HG02571 (cell line): ENCODE measurements around the gene DOLPP1.

Source experiments
- ATAC-seq: cut with Tn5 transposase; IDR thresholded peaks from one replicate; pipeline ENCODE4 v1.9.1; 2021; ENCODE audit warnings: mild to moderate bottlenecking, moderate library complexity; ENCODE audit not compliant: unreplicated experiment

The DOLPP1 gene

GRCh38 chr9:129093602-129094386, 12.9 kb downstream of the DOLPP1 start:
- no peak for ATAC-seq

GRCh38 chr9:129094387-129095169, 13.7 kb downstream of the DOLPP1 start:
- no peak for ATAC-seq

- ATAC-seq, result no peak
These were observed 14.3 kb downstream of the DOLPP1 start for GRCh38 chr9:129095170-129095667.

GRCh38 chr9:129095908-129096307, 15.0 kb downstream of the DOLPP1 start:
- no peak for ATAC-seq

GRCh38 chr9:129097671-129098306, 16.9 kb downstream of the DOLPP1 start:
- no peak for ATAC-seq

- no peak for ATAC-seq
These were observed 17.4 kb downstream of the DOLPP1 start for GRCh38 chr9:129098328-129098727.

GRCh38 chr9:129100383-129101169, 19.7 kb downstream of the DOLPP1 start:
- ATAC-seq, result no peak

GRCh38 chr9:129101279-129101678, 20.4 kb downstream of the DOLPP1 start:
- ATAC-seq, result no peak

- ATAC-seq, result no peak
These were observed 21.2 kb downstream of the DOLPP1 start for GRCh38 chr9:129102095-129102525.

- ATAC-seq, result no peak
These were observed 22.1 kb downstream of the DOLPP1 start for GRCh38 chr9:129102791-129103594.

GRCh38 chr9:129103595-129103965, 22.7 kb downstream of the DOLPP1 start:
- no peak for ATAC-seq

- ATAC-seq, result no peak
These were observed 23.1 kb downstream of the DOLPP1 start for GRCh38 chr9:129104051-129104450.

- no peak for ATAC-seq
These were observed 25.2 kb downstream of the DOLPP1 start for GRCh38 chr9:129105857-129106694.

- no peak for ATAC-seq
These were observed 26.7 kb downstream of the DOLPP1 start for GRCh38 chr9:129107651-129108050.

GRCh38 chr9:129108083-129108804, 27.3 kb downstream of the DOLPP1 start:
- ATAC-seq, result no peak

- ATAC-seq, result no peak
These were observed 28.1 kb downstream of the DOLPP1 start for GRCh38 chr9:129108805-129109536.

- no peak for ATAC-seq
These were observed 28.6 kb downstream of the DOLPP1 start for GRCh38 chr9:129109537-129109903.
